ENCODE measurements around the gene ZNF786.
"Not testable (repeated sequence)": the region's sequence is repeated elsewhere in the genome, so short reads cannot be mapped to it uniquely, and the experiment has no call there.

The ZNF786 gene

DNA sequence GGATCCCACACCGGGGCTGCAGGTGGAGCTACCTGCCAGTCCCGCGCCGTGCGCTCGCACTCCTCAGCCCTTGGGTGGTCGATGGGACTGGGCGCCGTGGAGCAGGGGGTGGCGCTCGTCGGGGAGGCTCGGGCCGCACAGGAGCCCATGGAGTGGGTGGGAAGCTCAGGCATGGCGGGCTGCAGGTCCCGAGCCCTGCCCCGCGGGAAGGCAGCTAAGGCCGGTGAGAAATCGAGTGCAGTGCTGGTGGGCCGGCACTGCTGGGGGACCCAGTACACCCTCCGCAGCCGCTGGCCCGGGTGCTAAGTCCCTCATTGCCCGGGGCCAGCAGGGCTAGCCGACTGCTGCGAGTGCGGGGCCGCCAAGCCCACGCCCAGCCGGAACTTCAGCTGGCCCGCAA is 51.9 kb downstream of the ZNF786 start:
- not testable (repeated sequence) for H2AK5ac ChIP-seq (ENCODE audit: low read length, severe bottlenecking); H3K4me2 ChIP-seq (ENCODE audit: low read length, poor library complexity, severe bottlenecking); H3K27ac ChIP-seq (ENCODE audit: low read length, poor library complexity, severe bottlenecking); H4K8ac ChIP-seq (ENCODE audit: low read length); H3K79me1 ChIP-seq (replicated peaks; ENCODE audit: low read length, poor library complexity, severe bottlenecking); H2BK12ac ChIP-seq (ENCODE audit: low read length in 2 of 2); H2BK15ac ChIP-seq (ENCODE audit: low read depth, poor library complexity, severe bottlenecking); H3K4ac ChIP-seq (ENCODE audit: low read depth in 1 of 2, low read length in 2 of 2); H3K14ac ChIP-seq (ENCODE audit: low read length in 2 of 2); H3K18ac ChIP-seq (ENCODE audit: low read depth in 1 of 2, low read length in 2 of 2); H2BK5ac ChIP-seq (ENCODE audit: low read depth, low read length, poor library complexity, severe bottlenecking); H3K4me1 ChIP-seq (ENCODE audit: control insufficient read depth, insufficient read depth, low read depth, low read length); H2BK120ac ChIP-seq (ENCODE audit: low read depth, low read length); H3K9ac ChIP-seq (ENCODE audit: low read length); H4K91ac ChIP-seq (ENCODE audit: low read length); H3K4me3 ChIP-seq (ENCODE audit: insufficient read depth in 1 of 2, low read depth in 1 of 2, low read length in 2 of 2); DNase-seq; H3K36me3 ChIP-seq (ENCODE audit: control insufficient read depth in 1 of 2, insufficient read depth in 2 of 2, low read depth in 1 of 2, low read length in 2 of 2); H3K9me3 ChIP-seq (ENCODE audit: control insufficient read depth, low read length); H2AFZ ChIP-seq (ENCODE audit: low read depth, low read length); H3K23ac ChIP-seq (ENCODE audit: low read length in 2 of 2); H3K27me3 ChIP-seq (ENCODE audit: control insufficient read depth in 1 of 2, insufficient read depth in 1 of 2, low read length in 2 of 2)
- 93% methylated on average over 13 of the region's 32 CpGs for WGBS

DNA sequence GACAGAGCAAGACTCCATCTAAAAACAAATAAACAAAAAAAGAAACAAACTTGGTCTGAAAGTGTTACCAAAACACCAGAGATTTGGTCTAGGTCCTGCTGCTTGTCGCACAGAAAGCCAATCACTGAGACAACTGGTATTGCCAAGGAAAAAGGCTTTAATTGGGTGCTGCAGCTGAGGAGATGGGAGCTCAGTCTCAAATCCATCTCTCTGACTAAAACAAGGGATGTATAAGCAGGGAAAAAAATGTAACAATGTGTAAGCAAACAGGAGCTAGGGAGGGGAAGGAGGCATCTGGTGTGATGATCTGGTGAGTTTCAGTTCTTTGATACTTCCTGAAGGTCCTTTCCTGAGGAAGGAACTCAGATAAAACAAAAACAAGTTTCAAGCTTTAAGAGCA is 53.8 kb downstream of the ZNF786 start:
- no peak overlapping the region for H4K91ac ChIP-seq (ENCODE audit: low read length)
- no peak overlapping the region for H2AK5ac ChIP-seq (ENCODE audit: low read length, severe bottlenecking)
- H3K4me2 ChIP-seq (ENCODE audit: low read length, poor library complexity, severe bottlenecking) = no peak overlapping the region
- no peaks in the 10 kb centered on the region for H3K36me3 ChIP-seq (ENCODE audit: control insufficient read depth in 1 of 2, insufficient read depth in 2 of 2, low read depth in 1 of 2, low read length in 2 of 2)
- no peaks in the 10 kb centered on the region for H3K4me1 ChIP-seq (ENCODE audit: control insufficient read depth, insufficient read depth, low read depth, low read length)
- H2BK120ac ChIP-seq (ENCODE audit: low read depth, low read length) = no peak overlapping the region
- H3K4me3 ChIP-seq (ENCODE audit: insufficient read depth in 1 of 2, low read depth in 1 of 2, low read length in 2 of 2) = no peak overlapping the region
- no peak overlapping the region for H2BK15ac ChIP-seq (ENCODE audit: low read depth, poor library complexity, severe bottlenecking)
- no peak overlapping the region for H2BK12ac ChIP-seq (ENCODE audit: low read length in 2 of 2)
- H4K8ac ChIP-seq (ENCODE audit: low read length) = no peak overlapping the region
- H3K9me3 ChIP-seq (ENCODE audit: control insufficient read depth, low read length) = peaks cover 5% of the 10 kb centered on the region
- no peaks in the 10 kb centered on the region for H3K27me3 ChIP-seq (ENCODE audit: control insufficient read depth in 1 of 2, insufficient read depth in 1 of 2, low read length in 2 of 2)
- H2AFZ ChIP-seq (ENCODE audit: low read depth, low read length) = no peak overlapping the region
- 100% methylated on average over 1 of the region's 1 CpG for whole genome bisulfite sequencing
- no peak overlapping the region for H3K27ac ChIP-seq (ENCODE audit: low read length, poor library complexity, severe bottlenecking)
- H3K18ac ChIP-seq (ENCODE audit: low read depth in 1 of 2, low read length in 2 of 2) = no peak overlapping the region
- DNase-seq = no peak
- H3K23ac ChIP-seq (ENCODE audit: low read length in 2 of 2) = no peak overlapping the region
- H2BK5ac ChIP-seq (ENCODE audit: low read depth, low read length, poor library complexity, severe bottlenecking) = no peak overlapping the region
- no peak overlapping the region for H3K9ac ChIP-seq (ENCODE audit: low read length)
- H3K79me1 ChIP-seq (replicated peaks; ENCODE audit: low read length, poor library complexity, severe bottlenecking) = no peaks in the 10 kb centered on the region
- H3K14ac ChIP-seq (ENCODE audit: low read length in 2 of 2) = no peak overlapping the region
- H3K4ac ChIP-seq (ENCODE audit: low read depth in 1 of 2, low read length in 2 of 2) = no peak overlapping the region

DNA sequence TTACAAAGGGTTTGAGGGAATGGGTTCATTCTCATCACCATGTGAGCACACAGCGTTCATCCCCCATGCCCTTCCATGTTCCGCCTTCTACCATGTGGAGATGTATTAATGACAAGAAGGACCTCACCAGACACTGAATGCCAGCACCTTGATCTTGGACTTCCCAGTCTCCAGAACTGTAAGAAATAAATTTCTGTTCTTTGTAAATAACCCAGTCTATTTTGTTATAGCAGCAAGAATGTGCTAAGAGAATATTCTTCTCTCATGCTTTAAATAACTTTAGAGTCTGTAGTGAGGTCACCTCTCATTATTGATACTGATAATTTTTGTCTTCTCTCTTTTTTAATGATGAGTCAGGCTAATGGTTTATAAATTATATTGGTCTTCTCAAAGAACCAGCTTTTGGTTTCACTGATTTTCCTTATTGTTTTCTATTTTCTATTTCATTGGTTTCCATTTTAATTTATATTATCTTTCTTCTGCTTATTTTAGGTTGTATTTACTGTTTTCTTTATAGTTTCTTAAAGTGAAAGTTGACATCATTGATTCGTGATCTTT is 59.1 kb downstream of the ZNF786 start:
- Histone ChIP-seq H3K9ac (ENCODE audit: low read length) (no peak overlapping the region), H3K27ac (ENCODE audit: low read length, poor library complexity, severe bottlenecking) (no peak overlapping the region), H3K36me3 (ENCODE audit: control insufficient read depth in 1 of 2, insufficient read depth in 2 of 2, low read depth in 1 of 2, low read length in 2 of 2) (no peaks in the 10 kb centered on the region), H2AK5ac (ENCODE audit: low read length, severe bottlenecking) (no peak overlapping the region), H3K9me3 (ENCODE audit: control insufficient read depth, low read length) (no peaks in the 10 kb centered on the region), H3K14ac (ENCODE audit: low read length in 2 of 2) (no peak overlapping the region), H3K4me2 (ENCODE audit: low read length, poor library complexity, severe bottlenecking) (no peak overlapping the region), H3K4me1 (ENCODE audit: control insufficient read depth, insufficient read depth, low read depth, low read length) (peaks cover 1% of the 10 kb centered on the region), H2BK12ac (ENCODE audit: low read length in 2 of 2) (no peak overlapping the region), H4K8ac (ENCODE audit: low read length) (no peak overlapping the region), H2BK120ac (ENCODE audit: low read depth, low read length) (no peak overlapping the region), H3K4me3 (ENCODE audit: insufficient read depth in 1 of 2, low read depth in 1 of 2, low read length in 2 of 2) (no peak overlapping the region), H3K4ac (ENCODE audit: low read depth in 1 of 2, low read length in 2 of 2) (no peak overlapping the region), H3K18ac (ENCODE audit: low read depth in 1 of 2, low read length in 2 of 2) (no peak overlapping the region), H4K91ac (ENCODE audit: low read length) (no peak overlapping the region), H3K27me3 (ENCODE audit: control insufficient read depth in 1 of 2, insufficient read depth in 1 of 2, low read length in 2 of 2) (no peaks in the 10 kb centered on the region), H2BK15ac (ENCODE audit: low read depth, poor library complexity, severe bottlenecking) (no peak overlapping the region), H2AFZ (ENCODE audit: low read depth, low read length) (no peak overlapping the region), H2BK5ac (ENCODE audit: low read depth, low read length, poor library complexity, severe bottlenecking) (no peak overlapping the region), H3K23ac (ENCODE audit: low read length in 2 of 2) (no peak overlapping the region), H3K79me1 (replicated peaks; ENCODE audit: low read length, poor library complexity, severe bottlenecking) (no peaks in the 10 kb centered on the region)
- no peak for DNase-seq
- WGBS = no CpG with 5 or more reads among the region's 3 CpGs

DNA sequence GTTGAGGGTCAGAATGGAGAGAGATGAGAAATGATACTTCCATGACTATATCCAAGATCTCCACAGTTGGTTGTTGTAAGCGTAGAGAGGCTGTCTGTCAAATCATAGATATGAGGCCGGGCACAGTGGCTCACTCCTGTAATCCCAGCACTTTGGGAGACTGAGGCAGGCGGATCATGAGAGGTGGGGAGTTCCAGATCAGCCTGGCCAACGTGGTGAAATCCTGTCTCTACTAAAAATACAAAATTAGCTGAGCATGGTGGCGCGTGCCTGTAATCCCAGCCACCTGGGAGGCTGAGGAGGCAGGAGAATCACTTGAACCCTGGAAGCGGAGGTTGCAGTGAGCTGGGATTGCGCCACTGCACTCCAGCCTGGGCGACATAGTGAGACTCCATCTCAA is 60.1 kb downstream of the ZNF786 start:
- H3K9me3 ChIP-seq (ENCODE audit: control insufficient read depth, low read length); H3K9ac ChIP-seq (ENCODE audit: low read length); H3K4me3 ChIP-seq (ENCODE audit: insufficient read depth in 1 of 2, low read depth in 1 of 2, low read length in 2 of 2); H3K27me3 ChIP-seq (ENCODE audit: control insufficient read depth in 1 of 2, insufficient read depth in 1 of 2, low read length in 2 of 2); H3K23ac ChIP-seq (ENCODE audit: low read length in 2 of 2); H3K14ac ChIP-seq (ENCODE audit: low read length in 2 of 2); H4K8ac ChIP-seq (ENCODE audit: low read length); H3K4me1 ChIP-seq (ENCODE audit: control insufficient read depth, insufficient read depth, low read depth, low read length); H2BK120ac ChIP-seq (ENCODE audit: low read depth, low read length); H4K91ac ChIP-seq (ENCODE audit: low read length); H2BK15ac ChIP-seq (ENCODE audit: low read depth, poor library complexity, severe bottlenecking); H3K79me1 ChIP-seq (replicated peaks; ENCODE audit: low read length, poor library complexity, severe bottlenecking); H3K4me2 ChIP-seq (ENCODE audit: low read length, poor library complexity, severe bottlenecking); H3K36me3 ChIP-seq (ENCODE audit: control insufficient read depth in 1 of 2, insufficient read depth in 2 of 2, low read depth in 1 of 2, low read length in 2 of 2); H3K27ac ChIP-seq (ENCODE audit: low read length, poor library complexity, severe bottlenecking); H2AFZ ChIP-seq (ENCODE audit: low read depth, low read length); H2AK5ac ChIP-seq (ENCODE audit: low read length, severe bottlenecking); H2BK12ac ChIP-seq (ENCODE audit: low read length in 2 of 2); DNase-seq; H2BK5ac ChIP-seq (ENCODE audit: low read depth, low read length, poor library complexity, severe bottlenecking); H3K18ac ChIP-seq (ENCODE audit: low read depth in 1 of 2, low read length in 2 of 2); H3K4ac ChIP-seq (ENCODE audit: low read depth in 1 of 2, low read length in 2 of 2): not testable (repeated sequence)
- 91% methylated on average over 9 of the region's 9 CpGs for WGBS
